Hematopoietic multipotent progenitor cell treated with erythropoietin and hydrocortisone succinate and interleukin-3 and kit ligand, for 6 days (in vitro differentiated cells): ENCODE measurements around the gene GIPC2.

Source experiments
- DNase-seq: peaks from one replicate; pipeline ENCODE4 v3.0.0-alpha.2; 2015

GIPC2 gene

GRCh38 chr1:78153092-78153736, 107.4 kb downstream of the GIPC2 start:
- DNase-seq: no peak

GRCh38 chr1:78155121-78155520, 109.4 kb downstream of the GIPC2 start:
- DNase-seq: no peak

- DNase-seq: no peak
Measured at GRCh38 chr1:78156805-78157521, 111.2 kb downstream of the GIPC2 start.

GRCh38 chr1:78165816-78166215, 120.0 kb downstream of the GIPC2 start:
- no peak for DNase-seq

- DNase-seq: no peak
Measured at GRCh38 chr1:78168306-78168705, 122.5 kb downstream of the GIPC2 start.

GRCh38 chr1:78170859-78171258, 125.1 kb downstream of the GIPC2 start:
- no peak for DNase-seq

- no peak for DNase-seq
Measured at GRCh38 chr1:78171736-78172590, 126.2 kb downstream of the GIPC2 start.

- DNase-seq: no peak
Measured at GRCh38 chr1:78176448-78176847, 130.7 kb downstream of the GIPC2 start.

- DNase-seq: no peak
Measured at GRCh38 chr1:78177708-78178270, 132.0 kb downstream of the GIPC2 start.

- DNase-seq: no peak
Measured at GRCh38 chr1:78178816-78179215, 133.1 kb downstream of the GIPC2 start.

GRCh38 chr1:78184460-78185072, 138.8 kb downstream of the GIPC2 start:
- DNase-seq: no peak
